Measurements from ENCODE around the gene EMX1.

- TF ChIP-seq CTCF (IDR thresholded peaks at IDR 0.05; ENCODE audit: borderline replicate concordance, extremely low read depth, low read length, poor library complexity, severe bottlenecking) (no peak), EZH2 (IDR thresholded peaks at IDR 0.05; ENCODE audit: borderline replicate concordance, low read depth, low read length, severe bottlenecking) (no peak)
Measured at GRCh38 chr2:72953976-72954375, 36.7 kb downstream of the EMX1 start.
